ENCODE measurements around the gene PPIAL4G. TPM values are rescaled to one million over a fixed set of nuclear protein-coding genes. Genes with fewer than 3 reads are reported as not detected.
"Not testable (repeated sequence)": the region's sequence is repeated elsewhere in the genome, so short reads cannot be mapped to it uniquely, and the experiment has no call there.

The PPIAL4G gene
- total and polyA plus RNA-seq, 2 donors (not counting 3 experiments of a cell fraction or from before 2014, with no cell fraction given) = not detected

GRCh38 chr1:148522561-148523204 lies 39.6 kb upstream of the PPIAL4G start:
- H2AFZ ChIP-seq (ENCODE audit: low read depth, low read length); FAIRE-seq; H3K4me1 ChIP-seq (ENCODE audit: control insufficient read depth, extremely low read depth, insufficient read depth, low read length); H3K79me2 ChIP-seq (ENCODE audit: control insufficient read depth, insufficient read depth, low read length); H3K27me3 ChIP-seq (ENCODE audit: control insufficient read depth in 2 of 2, insufficient read depth in 2 of 2, low read length in 2 of 2); H3K9ac ChIP-seq (replicated peaks; ENCODE audit: extremely low read depth, insufficient read depth, low read length); dilution Hi-C loops (cut with MboI; ENCODE audit: extremely low pct_ligation_motif_present, low sequenced_read_pairs); H3K27ac ChIP-seq (ENCODE audit: insufficient read depth, low read depth, low read length); H3K9me1 ChIP-seq (replicated peaks; ENCODE audit: control insufficient read depth, extremely low read depth, insufficient read depth, low read length); H3K36me3 ChIP-seq (ENCODE audit: control insufficient read depth in 2 of 2, extremely low read depth in 1 of 2, insufficient read depth in 2 of 2, low read length in 2 of 2); H3K9me3 ChIP-seq (replicated peaks; ENCODE audit: control insufficient read depth, insufficient read depth, low read length); CTCF ChIA-PET; H4K20me1 ChIP-seq (replicated peaks; ENCODE audit: control insufficient read depth, extremely low read depth, insufficient read depth, low read length): not testable (repeated sequence)
- TSS peak; percentile 98 for BruUV-seq (replicated peaks)
- intact Hi-C loops (cut with micrococcal nuclease) = loop anchor here (10.0 kb wide), 1 partner anchor 148 kb away; no protein-coding TSS in a partner anchor
- Histone ChIP-seq H3K4me2 (ENCODE audit: insufficient read depth, low read length) (peak overlapping the region; percentile 71), H3K4me3 (replicated peaks in 1 of 3; ENCODE audit: insufficient read depth in 1 of 3, low read depth in 1 of 3, low read length in 3 of 3) (peak overlapping the region in 1 of 3 experiments; percentile 18)
- POLR2A ChIA-PET = interaction anchor here (1.5 kb wide), 1 partner anchor 134 kb away, joined by 3 read pairs; no protein-coding TSS in a partner anchor
- TF ChIP-seq POLR2AphosphoS5 (IDR thresholded peaks at IDR 0.05; ENCODE audit: insufficient read depth, low read depth, low read length) (peak; percentile 100), POLR2A (IDR thresholded peaks at IDR 0.05; ENCODE audit: low read depth, low read length) (peak; percentile 99), GATA2 (IDR thresholded peaks at IDR 0.05; ENCODE audit: insufficient read depth, insufficient read length, low read depth, low read length) (peak; percentile 18)
- peak; percentile 95 for DNase-seq (ENCODE audit: low read depth, low spot score)

GRCh38 chr1:148522072-148522471 lies 39.0 kb upstream of the PPIAL4G start:
- DNase-seq (ENCODE audit: low read depth, low spot score) = peak; percentile 84
- H2AFZ ChIP-seq (ENCODE audit: low read depth, low read length); dilution Hi-C loops (cut with MboI; ENCODE audit: extremely low pct_ligation_motif_present, low sequenced_read_pairs); BruUV-seq (replicated peaks); H3K9ac ChIP-seq (replicated peaks; ENCODE audit: extremely low read depth, insufficient read depth, low read length); H3K4me1 ChIP-seq (ENCODE audit: control insufficient read depth, extremely low read depth, insufficient read depth, low read length); FAIRE-seq; H3K36me3 ChIP-seq (ENCODE audit: control insufficient read depth in 2 of 2, extremely low read depth in 1 of 2, insufficient read depth in 2 of 2, low read length in 2 of 2); H4K20me1 ChIP-seq (replicated peaks; ENCODE audit: control insufficient read depth, extremely low read depth, insufficient read depth, low read length); H3K79me2 ChIP-seq (ENCODE audit: control insufficient read depth, insufficient read depth, low read length); H3K4me2 ChIP-seq (ENCODE audit: insufficient read depth, low read length); H3K9me3 ChIP-seq (replicated peaks; ENCODE audit: control insufficient read depth, insufficient read depth, low read length); CTCF ChIA-PET; H3K27me3 ChIP-seq (ENCODE audit: control insufficient read depth in 2 of 2, insufficient read depth in 2 of 2, low read length in 2 of 2); H3K9me1 ChIP-seq (replicated peaks; ENCODE audit: control insufficient read depth, extremely low read depth, insufficient read depth, low read length): not testable (repeated sequence)
- peak overlapping the region in 1 of 3 experiments; percentile 20 for H3K4me3 ChIP-seq (replicated peaks in 1 of 3; ENCODE audit: insufficient read depth in 1 of 3, low read depth in 1 of 3, low read length in 3 of 3)
- intact Hi-C loops (cut with micrococcal nuclease) = loop anchor here (10.0 kb wide), 1 partner anchor 147 kb away; no protein-coding TSS in a partner anchor
- peak overlapping the region; percentile 41 for H3K27ac ChIP-seq (ENCODE audit: insufficient read depth, low read depth, low read length)
- POLR2A ChIA-PET = interaction anchor here (1.5 kb wide), 1 partner anchor 134 kb away, joined by 3 read pairs; no protein-coding TSS in a partner anchor

GRCh38 chr1:148514310-148514709 lies 31.2 kb upstream of the PPIAL4G start:
- POLR2A ChIA-PET; H3K4me2 ChIP-seq (ENCODE audit: insufficient read depth, low read length); dilution Hi-C loops (cut with MboI; ENCODE audit: extremely low pct_ligation_motif_present, low sequenced_read_pairs); DNase-seq (ENCODE audit: low read depth, low spot score); H3K4me1 ChIP-seq (ENCODE audit: control insufficient read depth, extremely low read depth, insufficient read depth, low read length); BruUV-seq (replicated peaks); H3K9me1 ChIP-seq (replicated peaks; ENCODE audit: control insufficient read depth, extremely low read depth, insufficient read depth, low read length); H3K27ac ChIP-seq (ENCODE audit: insufficient read depth, low read depth, low read length); H2AFZ ChIP-seq (ENCODE audit: low read depth, low read length); H3K9me3 ChIP-seq (replicated peaks; ENCODE audit: control insufficient read depth, insufficient read depth, low read length); H3K79me2 ChIP-seq (ENCODE audit: control insufficient read depth, insufficient read depth, low read length); H4K20me1 ChIP-seq (replicated peaks; ENCODE audit: control insufficient read depth, extremely low read depth, insufficient read depth, low read length); H3K9ac ChIP-seq (replicated peaks; ENCODE audit: extremely low read depth, insufficient read depth, low read length); H3K27me3 ChIP-seq (ENCODE audit: control insufficient read depth in 2 of 2, insufficient read depth in 2 of 2, low read length in 2 of 2); H3K36me3 ChIP-seq (ENCODE audit: control insufficient read depth in 2 of 2, extremely low read depth in 1 of 2, insufficient read depth in 2 of 2, low read length in 2 of 2); FAIRE-seq; CTCF ChIA-PET; intact Hi-C loops (cut with micrococcal nuclease); H3K4me3 ChIP-seq (replicated peaks in 1 of 3; ENCODE audit: insufficient read depth in 1 of 3, low read depth in 1 of 3, low read length in 3 of 3): not testable (repeated sequence)

Measured in endothelial cell of umbilical vein (primary cell).